Measurements from ENCODE around the gene ENTR1. TPM values are rescaled to one million over a fixed set of nuclear protein-coding genes. Genes with fewer than 3 reads are reported as not detected.

ENTR1 gene
- total RNA-seq, 4 donors from 2014 or later = 29.9 to 193 (median 50.2) TPM

- Histone ChIP-seq H3K27ac (no peak overlapping the region), H3K36me3 (peaks cover 0 to 50% (median 0%) of the 10 kb centered on the region in 3 donors), H3K27me3 (no peaks in the 10 kb centered on the region), H3K4me1 (peaks cover 0 to 21% (median 10%) of the 10 kb centered on the region in 4 donors), H3K4me3 (no peak overlapping the region), H3K9me3 (no peaks in the 10 kb centered on the region)
- no peak for TF ChIP-seq POLR2A (IDR thresholded peaks at IDR 0.05)
- no peak for TF ChIP-seq CTCF (IDR thresholded peaks at IDR 0.05)
- no peak for DNase-seq
Observed at GRCh38 chr9:136433043-136433715, 22.8 kb upstream of the ENTR1 start.

DNA sequence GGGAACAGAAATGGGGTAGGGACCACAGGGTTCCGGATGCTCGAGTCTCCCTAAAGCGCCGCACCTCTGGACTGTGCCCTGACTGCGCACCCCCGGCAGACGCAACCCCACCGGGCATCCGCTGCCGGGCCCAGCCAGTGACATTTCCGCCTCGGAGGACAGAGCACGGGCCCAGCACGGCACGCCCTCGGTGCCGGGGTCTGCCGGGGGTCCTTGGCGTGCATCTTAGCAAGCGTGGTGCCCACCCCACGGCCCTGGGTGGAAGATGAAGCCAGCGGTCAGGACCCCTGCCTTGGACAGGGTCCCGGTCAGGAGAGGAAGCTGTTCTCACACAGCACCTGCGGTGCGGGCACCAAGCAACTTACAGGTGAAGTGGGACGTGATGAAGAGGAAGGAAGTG lies 22.2 kb upstream of the ENTR1 start:
- H3K4me3 ChIP-seq = no peak overlapping the region
- no peak overlapping the region for H3K27ac ChIP-seq
- peaks cover 0 to 50% (median 0%) of the 10 kb centered on the region in 3 donors for H3K36me3 ChIP-seq
- no peaks in the 10 kb centered on the region for H3K9me3 ChIP-seq
- TF ChIP-seq POLR2A (IDR thresholded peaks at IDR 0.05) (no peak), CTCF (IDR thresholded peaks at IDR 0.05) (no peak)
- DNase-seq = no peak
- no peaks in the 10 kb centered on the region for H3K27me3 ChIP-seq
- peaks cover 0 to 15% (median 4%) of the 10 kb centered on the region in 4 donors for H3K4me1 ChIP-seq

GRCh38 chr9:136431782-136432350 lies 21.5 kb upstream of the ENTR1 start:
- H3K27ac ChIP-seq = no peak overlapping the region
- no peak overlapping the region for H3K4me3 ChIP-seq
- no peak for DNase-seq
- TF ChIP-seq CTCF (IDR thresholded peaks at IDR 0.05) (no peak), POLR2A (IDR thresholded peaks at IDR 0.05) (no peak)
- peaks cover 0 to 50% (median 0%) of the 10 kb centered on the region in 3 donors for H3K36me3 ChIP-seq
- peaks cover 0 to 8% (median 0%) of the 10 kb centered on the region in 4 donors for H3K4me1 ChIP-seq
- H3K27me3 ChIP-seq = no peaks in the 10 kb centered on the region
- no peaks in the 10 kb centered on the region for H3K9me3 ChIP-seq

DNA sequence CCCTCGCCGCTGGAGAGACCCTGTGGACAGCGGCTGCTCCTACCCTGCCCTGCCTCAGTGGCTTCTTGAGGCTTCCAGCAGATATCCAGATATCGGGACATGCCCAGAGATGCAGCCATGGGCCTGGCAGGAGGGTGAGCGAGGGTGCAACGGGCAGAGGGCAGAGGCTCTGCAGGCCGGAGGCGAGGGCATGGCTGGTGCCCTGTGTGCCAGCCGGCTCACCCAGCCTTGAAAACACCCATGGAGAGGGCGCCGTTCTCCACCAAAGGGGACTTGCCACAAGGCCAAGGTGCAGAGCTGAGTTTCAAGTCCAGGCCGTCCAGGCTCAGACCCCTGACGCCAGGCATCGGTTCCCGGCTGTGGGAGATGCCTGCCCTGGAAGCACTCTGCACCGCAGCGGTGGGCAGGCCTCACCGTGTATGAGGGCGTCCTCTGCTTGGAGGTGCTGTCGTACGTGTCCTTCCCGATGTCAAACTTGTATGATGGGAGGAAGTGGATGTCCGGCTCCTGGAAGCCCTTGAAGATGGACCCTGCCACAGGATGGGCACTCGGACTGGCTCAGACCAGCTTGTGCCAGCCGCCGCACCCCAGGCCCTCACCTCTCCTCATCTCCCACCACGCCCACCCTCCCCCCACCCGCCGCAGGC lies 20.3 kb upstream of the ENTR1 start:
- no peak for DNase-seq
- peaks cover 0 to 44% (median 0%) of the 10 kb centered on the region in 3 donors for H3K36me3 ChIP-seq
- no peak overlapping the region for H3K4me3 ChIP-seq
- no peaks in the 10 kb centered on the region for H3K9me3 ChIP-seq
- no peaks in the 10 kb centered on the region for H3K4me1 ChIP-seq
- TF ChIP-seq CTCF (IDR thresholded peaks at IDR 0.05) = no peak
- no peak for TF ChIP-seq POLR2A (IDR thresholded peaks at IDR 0.05)
- no peak overlapping the region for H3K27ac ChIP-seq
- no peaks in the 10 kb centered on the region for H3K27me3 ChIP-seq

GRCh38 chr9:136429683-136430491 lies 19.5 kb upstream of the ENTR1 start:
- Histone ChIP-seq H3K4me1 (no peaks in the 10 kb centered on the region), H3K27ac (no peak overlapping the region), H3K27me3 (no peaks in the 10 kb centered on the region), H3K36me3 (peaks cover 0 to 45% (median 0%) of the 10 kb centered on the region in 3 donors), H3K4me3 (no peak overlapping the region), H3K9me3 (no peaks in the 10 kb centered on the region)
- no peak for DNase-seq
- TF ChIP-seq CTCF (IDR thresholded peaks at IDR 0.05) (no peak), POLR2A (IDR thresholded peaks at IDR 0.05) (no peak)
